RWPE1 (cell line): ENCODE measurements around the gene MYBPC3.
A peak's percentile ranks its signal among the peaks of the same experiment; 100 is the strongest.

ENCODE experiments used
- CTCF ChIA-PET: fragments of 350-600 bp; sonication (Branson Sonifier 250); formaldehyde crosslinking; extraction: SDS; loops from one replicate; lab custom pipeline; 2021; lab: Yijun Ruan, JAX
- POLR2A ChIA-PET: fragments of 400-600 bp; formaldehyde crosslinking; extraction: SDS; loops from one replicate; lab custom pipeline; 2020; ENCODE audit warnings: antibody characterized with exemption; ENCODE audit not compliant: low non-redundant PET; lab: Yijun Ruan, JAX
- DNase-seq: peaks from one replicate; pipeline ENCODE4 v3.0.0; 2012; ENCODE audit warnings: low spot score
- H3K27ac ChIP-seq: fragments of 450-650 bp; 2 replicates; pipeline ENCODE4 v1.5.1; 2017
- TF ChIP-seq, protein P1 (sequence below): fragments of 450-650 bp; conservative IDR thresholded peaks from 2 replicates; pipeline ENCODE4 v1.5.1; 2017; ENCODE audit warnings: low read depth, mild to moderate bottlenecking

MYBPC3 gene

DNA sequence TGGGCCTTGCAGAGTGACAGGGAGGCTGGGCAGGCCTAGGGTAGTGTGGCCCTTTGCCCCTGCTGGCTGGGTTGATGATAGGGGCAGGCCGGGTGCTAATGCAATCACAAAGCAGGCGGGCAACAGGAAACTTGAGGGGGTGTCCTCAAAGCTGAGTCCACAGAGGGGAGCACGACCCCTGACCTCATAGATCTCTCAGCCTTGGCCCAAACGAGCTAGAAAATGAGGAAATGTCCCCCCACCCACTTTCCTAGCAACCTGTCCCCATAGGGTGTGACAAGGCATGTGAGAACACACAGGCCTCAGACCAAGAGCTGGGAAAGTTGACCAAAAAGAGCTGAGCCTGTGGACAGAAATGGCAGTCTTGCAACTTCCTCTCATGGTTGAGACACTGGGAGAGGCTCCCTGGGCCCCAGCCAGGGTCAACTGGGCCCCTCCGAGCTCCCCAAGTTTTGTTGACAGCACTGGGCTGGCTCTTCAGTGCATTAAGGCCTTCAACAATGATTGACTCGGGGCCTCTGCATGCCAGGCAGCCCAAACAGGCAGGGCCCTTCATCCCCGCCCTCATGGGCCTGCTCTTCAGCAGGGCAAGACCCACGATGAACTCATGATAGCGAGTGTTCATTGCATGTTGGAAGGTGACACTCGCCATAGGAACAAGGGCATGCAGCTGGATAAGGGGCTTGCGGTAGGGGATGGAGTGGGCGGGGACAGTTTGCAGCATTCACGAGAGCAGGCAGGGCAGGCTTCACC lies 35.6 kb upstream of the MYBPC3 start:
- TF ChIP-seq, protein P1, sequence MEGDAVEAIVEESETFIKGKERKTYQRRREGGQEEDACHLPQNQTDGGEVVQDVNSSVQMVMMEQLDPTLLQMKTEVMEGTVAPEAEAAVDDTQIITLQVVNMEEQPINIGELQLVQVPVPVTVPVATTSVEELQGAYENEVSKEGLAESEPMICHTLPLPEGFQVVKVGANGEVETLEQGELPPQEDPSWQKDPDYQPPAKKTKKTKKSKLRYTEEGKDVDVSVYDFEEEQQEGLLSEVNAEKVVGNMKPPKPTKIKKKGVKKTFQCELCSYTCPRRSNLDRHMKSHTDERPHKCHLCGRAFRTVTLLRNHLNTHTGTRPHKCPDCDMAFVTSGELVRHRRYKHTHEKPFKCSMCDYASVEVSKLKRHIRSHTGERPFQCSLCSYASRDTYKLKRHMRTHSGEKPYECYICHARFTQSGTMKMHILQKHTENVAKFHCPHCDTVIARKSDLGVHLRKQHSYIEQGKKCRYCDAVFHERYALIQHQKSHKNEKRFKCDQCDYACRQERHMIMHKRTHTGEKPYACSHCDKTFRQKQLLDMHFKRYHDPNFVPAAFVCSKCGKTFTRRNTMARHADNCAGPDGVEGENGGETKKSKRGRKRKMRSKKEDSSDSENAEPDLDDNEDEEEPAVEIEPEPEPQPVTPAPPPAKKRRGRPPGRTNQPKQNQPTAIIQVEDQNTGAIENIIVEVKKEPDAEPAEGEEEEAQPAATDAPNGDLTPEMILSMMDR, result no peak
- DNase-seq, result no peak
- peak overlapping the region; percentile 81 for H3K27ac ChIP-seq
- CTCF ChIA-PET, result interaction anchor here (0.6 to 1.2 kb wide), 3 partner anchors 14 to 24 kb away, joined by 3 to 5 read pairs (median 3); no protein-coding TSS in a partner anchor
- POLR2A ChIA-PET, result no interaction called here

DNA sequence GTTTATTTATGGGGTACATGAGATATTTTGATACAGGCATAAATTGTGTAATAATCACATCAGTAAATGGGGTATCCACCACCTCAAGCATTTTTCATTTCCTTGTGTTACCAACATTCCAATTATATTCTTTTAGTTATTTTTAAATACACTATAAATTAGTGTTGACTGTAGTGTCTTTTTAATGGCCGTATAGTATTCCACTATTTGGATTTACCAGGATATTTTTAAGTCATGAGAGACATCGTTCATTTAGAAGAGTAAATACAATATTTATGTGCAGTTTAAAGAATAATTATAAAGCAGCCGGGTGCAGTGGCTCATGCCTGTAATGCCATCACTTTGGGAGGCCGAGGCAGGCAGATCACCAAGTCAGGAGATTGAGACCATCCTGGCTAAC lies 32.0 kb upstream of the MYBPC3 start:
- CTCF ChIA-PET, result interaction anchor here (0.6 kb wide), 1 partner anchor 129 kb away, joined by 4 read pairs; no protein-coding TSS in a partner anchor
- no peak for DNase-seq
- H3K27ac ChIP-seq, result no peak overlapping the region
- TF ChIP-seq, protein P1, result no peak
- POLR2A ChIA-PET, result no interaction called here

DNA sequence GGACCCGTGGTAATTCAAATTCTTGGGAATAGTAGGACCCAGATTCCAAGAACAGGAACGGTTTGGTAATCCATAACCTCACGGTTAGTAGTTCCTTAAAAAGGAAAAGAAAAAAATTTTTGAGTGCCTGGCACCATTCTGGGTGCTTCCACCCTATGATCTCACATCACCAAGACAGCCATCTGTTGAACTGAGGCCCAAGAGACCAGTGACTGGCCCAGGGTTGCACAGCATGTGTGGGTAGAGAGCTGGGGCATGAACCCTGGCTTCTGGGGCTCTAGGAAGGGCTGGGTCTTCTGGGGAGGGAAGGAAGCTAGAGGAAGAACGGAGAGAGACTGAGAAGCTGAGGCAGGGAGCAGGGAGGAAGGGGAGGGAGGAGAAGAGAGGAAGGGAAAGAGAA lies 30.6 kb upstream of the MYBPC3 start:
- no peak for DNase-seq
- H3K27ac ChIP-seq, result no peak overlapping the region
- CTCF ChIA-PET, result interaction anchor here (1.4 kb wide), 1 partner anchor 28 kb away, joined by 3 read pairs; no protein-coding TSS in a partner anchor
- TF ChIP-seq, protein P1, result no peak
- POLR2A ChIA-PET, result no interaction called here

DNA sequence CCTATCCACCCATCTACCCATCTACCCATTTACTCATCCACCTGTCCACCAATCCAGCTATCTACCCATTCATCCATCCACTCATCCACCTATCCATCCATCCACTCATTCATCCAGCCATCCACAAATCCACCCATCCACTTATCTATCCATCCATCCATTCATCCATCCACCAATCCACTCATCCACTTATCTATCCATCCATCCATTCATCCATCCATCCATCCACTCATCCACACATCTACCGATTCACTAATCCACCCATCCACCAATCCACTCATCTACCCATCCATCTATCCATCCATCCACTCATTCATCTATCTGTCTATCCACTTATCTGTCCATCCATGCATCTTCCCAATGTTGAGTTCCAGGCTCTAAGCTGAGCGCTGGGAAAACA lies 27.6 kb upstream of the MYBPC3 start:
- TF ChIP-seq, protein P1, result no peak
- CTCF ChIA-PET, result no interaction called here
- no peak overlapping the region for H3K27ac ChIP-seq
- no peak for DNase-seq
- POLR2A ChIA-PET, result no interaction called here

DNA sequence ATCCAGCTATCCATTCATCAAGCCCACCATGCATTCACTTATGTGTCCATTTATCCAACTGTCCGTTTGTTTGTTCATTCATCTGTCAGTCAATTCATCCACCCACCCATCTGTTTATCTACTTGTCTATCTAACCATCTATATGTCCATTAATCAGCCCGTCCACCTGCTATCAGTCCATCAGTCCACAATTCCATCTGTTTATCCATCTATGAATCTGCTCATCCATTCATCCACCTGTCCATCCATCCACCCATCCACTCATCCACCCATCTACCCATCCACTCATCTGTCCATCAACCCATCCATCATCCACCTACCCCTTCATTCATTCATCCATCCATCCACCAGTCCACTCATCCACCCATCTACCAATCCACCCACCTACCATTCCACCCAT lies 26.8 kb upstream of the MYBPC3 start:
- H3K27ac ChIP-seq, result no peak overlapping the region
- no peak for DNase-seq
- CTCF ChIA-PET, result no interaction called here
- TF ChIP-seq, protein P1, result no peak
- POLR2A ChIA-PET, result no interaction called here

DNA sequence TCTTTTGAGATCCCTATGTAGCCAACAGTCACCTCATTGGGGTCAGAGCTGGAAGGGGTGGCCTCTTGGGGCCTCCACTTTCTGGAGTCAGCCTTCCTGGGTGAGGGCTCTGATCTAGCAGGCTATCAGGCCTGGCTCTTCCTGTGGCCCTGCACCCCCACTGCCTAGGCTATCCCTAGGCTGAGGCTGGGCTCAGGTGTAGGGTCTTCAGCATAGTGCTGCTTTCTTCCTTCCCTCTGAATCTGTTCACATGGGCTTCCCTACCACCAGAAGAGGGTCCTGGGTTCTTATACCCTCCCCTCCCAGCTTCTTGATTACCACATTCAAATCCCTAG lies 26.3 kb upstream of the MYBPC3 start:
- no peak overlapping the region for H3K27ac ChIP-seq
- TF ChIP-seq, protein P1, result no peak
- ChIA-PET POLR2A (no interaction called here), CTCF (no interaction called here)
- no peak for DNase-seq
